HG03196 (cell line): Measurements from ENCODE around the gene RPAP3.
"Not testable (repeated sequence)": the region's sequence is repeated elsewhere in the genome, so short reads cannot be mapped to it uniquely, and the experiment has no call there.

Source experiments
- ATAC-seq: cut with Tn5 transposase; IDR thresholded peaks from one replicate; pipeline ENCODE4 v1.9.1; 2021; ENCODE audit not compliant: unreplicated experiment

RPAP3 gene

GRCh38 chr12:47687636-47688035, 18.2 kb downstream of the RPAP3 start:
- ATAC-seq = no peak

- ATAC-seq = no peak
Measured at GRCh38 chr12:47686645-47687240, 19.1 kb downstream of the RPAP3 start.

GRCh38 chr12:47679785-47680184, 26.0 kb downstream of the RPAP3 start:
- ATAC-seq = no peak

- ATAC-seq = no peak
Measured at GRCh38 chr12:47672068-47672467, 33.8 kb downstream of the RPAP3 start.

- not testable (repeated sequence) for ATAC-seq
Measured at GRCh38 chr12:47667935-47668334, 37.9 kb downstream of the RPAP3 start.

- ATAC-seq = no peak
Measured at GRCh38 chr12:47652521-47653234, 53.2 kb downstream of the RPAP3 start.

- peak; percentile 76 for ATAC-seq
Measured at GRCh38 chr12:47651368-47652254, 54.2 kb downstream of the RPAP3 start.

GRCh38 chr12:47650469-47650868, 55.4 kb downstream of the RPAP3 start:
- ATAC-seq = no peak

GRCh38 chr12:47649381-47649780, 56.4 kb downstream of the RPAP3 start:
- ATAC-seq = no peak

GRCh38 chr12:47648056-47648579, 57.7 kb downstream of the RPAP3 start:
- no peak for ATAC-seq

GRCh38 chr12:47642310-47642709, 63.5 kb downstream of the RPAP3 start:
- ATAC-seq = not testable (repeated sequence)

GRCh38 chr12:47636908-47637780, 68.7 kb downstream of the RPAP3 start:
- no peak for ATAC-seq

- ATAC-seq = not testable (repeated sequence)
Measured at GRCh38 chr12:47635770-47636169, 70.1 kb downstream of the RPAP3 start.

- ATAC-seq = no peak
Measured at GRCh38 chr12:47634127-47634526, 71.7 kb downstream of the RPAP3 start.

- ATAC-seq = no peak
Measured at GRCh38 chr12:47621960-47622359, 83.9 kb downstream of the RPAP3 start.

- ATAC-seq = no peak
Measured at GRCh38 chr12:47617476-47617875, 88.4 kb downstream of the RPAP3 start.

GRCh38 chr12:47616440-47616839, 89.4 kb downstream of the RPAP3 start:
- ATAC-seq = no peak

GRCh38 chr12:47615711-47616110, 90.1 kb downstream of the RPAP3 start:
- ATAC-seq = no peak

- no peak for ATAC-seq
Measured at GRCh38 chr12:47614521-47614920, 91.3 kb downstream of the RPAP3 start.

- ATAC-seq = no peak
Measured at GRCh38 chr12:47612953-47613352, 92.9 kb downstream of the RPAP3 start.

GRCh38 chr12:47611906-47612305, 93.9 kb downstream of the RPAP3 start:
- ATAC-seq = no peak
